Transverse colon (tissue), 4 donors: ENCODE results near the gene PRDM5.

Experiments
- CTCF ChIP-seq, 5 experiments: fragments of 200-600 bp in 3 of 5; fragments of 450-650 bp in 2 of 5; sonication (generic) in 3 of 5; IDR thresholded peaks; 1 replicate in 2 of 5; 2 replicates in 3 of 5; pipeline ENCODE4 v1.5.1; 2016 to 2017; ENCODE audit warnings: antibody characterized with exemption in 5 of 5, inconsistent platforms in 3 of 5, mild to moderate bottlenecking in 2 of 5, moderate library complexity in 1 of 5
- POLR2AphosphoS5 ChIP-seq, 3 donors: sonication (generic); formaldehyde crosslinking; IDR thresholded peaks; one replicate each; pipeline ENCODE4 v1.6.1; 2016; ENCODE audit warnings: antibody characterized with exemption in 3 of 3

DNA sequence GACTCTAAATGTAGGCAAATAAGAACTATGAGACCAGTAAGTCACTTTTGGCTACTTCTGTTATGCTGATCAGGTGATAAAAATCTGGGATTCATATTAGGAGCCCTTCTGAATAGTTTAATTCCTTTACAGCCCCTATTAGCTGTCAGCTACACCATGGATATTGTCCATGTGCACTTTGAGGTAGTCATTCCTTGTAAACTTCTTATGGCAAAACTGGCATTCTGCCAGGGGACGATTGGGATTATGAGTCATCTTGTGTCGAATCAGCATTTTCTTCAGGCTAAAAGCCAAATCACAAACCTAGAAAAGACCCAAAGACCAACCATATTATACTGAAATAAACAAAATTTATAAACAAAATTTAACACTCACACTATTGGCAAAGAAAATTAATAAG lies 227.6 kb downstream of the PRDM5 start:
- TF ChIP-seq CTCF (IDR thresholded peaks at IDR 0.05) = no peak
- TF ChIP-seq POLR2AphosphoS5 (IDR thresholded peaks at IDR 0.05) = peak in 2 of 3 donors; percentile 28 to 57
